Measurements from ENCODE around the gene RIMBP2.

The RIMBP2 gene

DNA sequence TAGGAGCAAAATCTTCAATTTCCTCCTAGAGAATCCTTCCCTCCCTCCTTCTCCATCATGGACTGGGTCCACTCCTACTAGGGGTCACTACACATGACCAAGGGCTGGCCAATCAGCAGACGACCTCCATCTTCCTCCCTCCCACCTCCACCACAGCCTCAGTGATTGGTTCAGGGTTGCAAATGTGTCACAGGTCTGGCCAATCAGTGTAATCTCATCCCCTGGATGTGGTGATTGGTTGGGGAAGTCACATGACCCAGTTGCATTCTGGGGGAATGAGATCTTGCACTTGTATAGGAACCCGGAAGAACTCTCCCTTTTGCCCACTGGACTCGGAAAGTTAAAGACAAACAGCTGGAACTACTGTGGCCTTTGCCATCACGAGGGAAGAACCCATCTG lies 209.3 kb downstream of the RIMBP2 start:
- DNase-seq (ENCODE audit: low read depth, low spot score) = no peak

DNA sequence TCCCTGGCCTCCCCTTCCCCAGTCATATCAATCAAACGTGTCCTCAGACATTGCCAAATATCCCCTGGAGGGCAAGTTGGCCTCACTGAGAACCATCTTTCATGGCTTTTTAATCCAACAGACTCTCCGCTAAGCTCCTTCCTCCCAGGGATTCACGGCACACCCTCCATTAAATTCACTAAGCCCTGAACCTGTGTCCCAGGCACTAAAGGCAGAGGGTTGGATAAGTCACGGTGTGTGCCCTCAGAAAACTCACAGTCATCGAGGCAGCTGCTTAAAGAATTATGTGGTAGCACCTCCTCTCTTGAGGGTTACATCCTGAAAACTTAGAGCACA lies 211.3 kb downstream of the RIMBP2 start:
- DNase-seq (ENCODE audit: low read depth, low spot score) = no peak

DNA sequence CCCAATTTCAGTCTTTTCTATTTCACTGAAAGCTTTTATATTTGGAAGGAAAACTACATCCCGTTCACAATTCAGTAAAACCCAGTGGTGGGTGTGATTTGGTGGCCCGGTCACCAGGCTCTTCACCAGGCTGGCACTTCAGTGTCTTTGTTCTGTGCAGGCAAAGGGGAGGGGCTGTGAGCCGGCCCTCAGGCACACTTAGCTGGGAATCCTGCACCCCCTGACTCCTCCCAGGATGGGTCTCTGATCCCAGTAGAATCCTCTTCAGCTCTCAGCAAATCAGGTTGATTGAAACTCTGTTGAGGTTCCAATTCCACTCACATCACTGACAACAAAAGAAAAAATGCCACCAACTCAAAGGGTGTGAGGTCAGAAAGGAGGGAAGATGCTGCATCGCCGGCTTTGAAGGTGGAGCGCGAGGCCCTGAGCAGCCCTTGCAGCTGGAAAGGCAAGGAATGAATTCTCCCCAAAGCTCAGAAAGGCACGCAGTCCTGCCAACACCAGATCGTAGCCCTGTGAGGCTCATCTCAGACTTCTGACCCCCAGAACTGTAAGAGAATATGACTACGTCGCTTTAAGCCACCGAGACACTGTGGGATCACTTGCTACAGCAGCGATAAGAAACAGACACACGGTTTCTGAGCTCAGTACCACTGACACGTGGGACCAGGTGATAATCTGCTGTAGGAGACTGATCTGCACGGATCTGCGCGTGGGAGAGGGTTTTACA lies 211.8 kb downstream of the RIMBP2 start:
- no peak for DNase-seq (ENCODE audit: low read depth, low spot score)

DNA sequence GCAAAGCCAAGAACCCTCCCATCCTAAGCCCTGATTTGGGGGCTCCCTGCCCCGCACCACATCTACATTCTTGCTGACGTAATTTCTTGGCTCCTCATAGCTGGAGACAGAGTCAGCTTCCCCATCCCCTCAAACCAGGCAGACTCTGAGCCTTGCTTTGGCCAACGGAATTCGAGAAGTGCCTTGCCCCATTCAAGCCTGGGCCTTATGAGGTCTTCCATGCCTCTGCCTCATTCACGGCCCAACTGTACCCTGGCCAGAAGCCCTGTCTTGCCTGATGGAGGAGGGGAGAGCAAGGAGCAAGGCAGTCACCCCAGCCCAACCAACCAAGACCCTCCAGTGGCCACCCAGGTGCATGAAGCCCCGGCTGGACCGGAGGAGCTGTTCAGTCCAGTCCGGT lies 214.3 kb downstream of the RIMBP2 start:
- DNase-seq (ENCODE audit: low read depth, low spot score) = no peak

DNA sequence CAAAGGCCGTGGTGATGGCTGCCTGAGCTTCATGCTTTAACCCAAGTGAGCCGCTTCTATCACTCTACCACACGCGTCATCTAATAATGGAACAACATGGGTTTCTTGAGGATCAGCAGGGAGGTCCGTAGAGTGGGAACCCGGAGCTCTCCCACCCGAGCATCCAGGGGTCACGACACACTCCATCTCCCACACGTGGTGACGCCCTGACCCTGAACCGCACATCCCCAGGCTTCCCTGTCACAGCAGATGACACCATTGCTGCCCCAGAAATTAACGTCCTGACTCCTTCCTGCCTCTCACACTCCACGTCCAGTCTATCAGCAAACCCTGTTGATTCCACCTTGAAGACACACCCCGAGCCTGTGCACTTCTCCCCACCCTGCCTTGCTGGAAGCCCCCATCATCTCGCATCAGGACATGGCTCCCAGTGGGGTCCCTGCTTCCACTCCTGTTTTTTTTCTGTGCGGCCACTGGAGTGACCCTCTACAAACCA lies 215.2 kb downstream of the RIMBP2 start:
- no peak for DNase-seq (ENCODE audit: low read depth, low spot score)

DNA sequence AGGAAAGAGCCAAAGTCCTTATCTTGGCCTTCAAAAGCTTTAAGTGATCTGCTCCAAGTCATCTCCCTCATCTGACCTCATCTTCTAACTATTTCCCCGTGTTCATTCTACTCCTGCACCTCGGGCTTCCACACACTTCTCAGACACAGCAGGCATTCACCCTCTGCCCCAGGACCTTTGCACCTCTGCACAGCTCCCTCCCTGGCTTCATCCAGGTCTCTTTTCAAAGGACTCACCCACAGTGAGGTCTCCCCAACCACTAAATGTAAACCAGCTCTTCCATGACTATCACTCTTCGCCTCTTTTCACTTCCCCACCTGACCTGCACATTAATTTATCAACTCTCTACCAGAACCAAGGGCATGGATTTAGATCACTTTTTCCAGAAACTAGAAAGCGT lies 216.6 kb downstream of the RIMBP2 start:
- no peak for DNase-seq (ENCODE audit: low read depth, low spot score)

DNA sequence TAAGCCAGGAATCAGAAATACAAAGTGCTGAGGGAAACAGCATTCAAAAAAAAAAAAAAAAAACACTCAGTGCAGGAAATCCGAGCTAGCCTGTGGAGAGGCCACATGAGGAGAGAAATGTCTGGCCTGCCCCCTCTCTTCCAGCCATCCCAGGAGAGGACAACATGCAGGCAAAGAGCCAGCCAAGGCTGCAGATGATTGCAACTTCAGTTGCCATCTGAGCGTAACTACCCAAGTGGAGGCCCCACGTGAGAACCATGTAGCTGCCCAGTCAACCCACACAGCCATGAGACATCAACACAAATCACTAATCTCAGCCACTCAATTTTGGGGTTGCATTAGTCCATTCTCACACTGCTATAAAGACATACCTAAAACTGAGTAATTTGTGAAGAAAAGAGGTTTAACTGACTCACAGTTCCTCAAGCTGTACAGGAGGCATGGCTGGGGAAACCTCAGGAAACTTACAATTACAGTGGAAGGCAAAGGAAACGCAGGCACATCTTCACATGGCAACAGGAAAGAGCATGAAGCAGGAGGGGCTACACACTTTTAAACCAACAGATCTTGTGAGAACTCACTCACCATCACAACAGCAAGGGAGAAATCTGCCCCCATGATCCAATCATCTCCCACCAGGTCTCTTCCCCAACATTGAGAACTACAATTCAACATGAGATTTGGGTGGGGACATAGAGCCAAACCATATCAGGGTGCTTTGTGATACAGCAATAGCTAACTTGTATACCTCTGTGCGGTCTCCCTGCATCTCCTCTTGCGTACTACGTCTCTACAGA lies 217.3 kb downstream of the RIMBP2 start:
- DNase-seq (ENCODE audit: low read depth, low spot score) = no peak

DNA sequence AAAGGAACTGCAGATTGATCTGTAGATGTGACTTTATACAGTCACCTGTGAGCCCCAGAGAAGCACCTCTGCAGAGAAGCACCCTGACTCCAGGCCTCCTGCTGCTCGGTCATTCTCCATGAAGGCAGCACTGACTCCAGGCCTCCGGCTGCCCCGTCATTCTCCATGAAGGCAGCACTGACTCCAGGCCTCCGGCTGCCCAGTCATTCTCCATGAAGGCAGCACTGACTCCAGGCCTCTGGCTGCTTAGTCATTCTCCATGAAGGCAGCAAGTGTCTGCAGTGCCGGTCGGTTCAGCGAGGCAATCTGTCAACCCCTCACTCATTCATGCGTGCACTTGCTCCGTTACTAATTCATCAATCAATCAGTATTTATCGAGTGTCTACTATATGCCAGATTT lies 218.1 kb downstream of the RIMBP2 start:
- DNase-seq (ENCODE audit: low read depth, low spot score) = no peak

DNA sequence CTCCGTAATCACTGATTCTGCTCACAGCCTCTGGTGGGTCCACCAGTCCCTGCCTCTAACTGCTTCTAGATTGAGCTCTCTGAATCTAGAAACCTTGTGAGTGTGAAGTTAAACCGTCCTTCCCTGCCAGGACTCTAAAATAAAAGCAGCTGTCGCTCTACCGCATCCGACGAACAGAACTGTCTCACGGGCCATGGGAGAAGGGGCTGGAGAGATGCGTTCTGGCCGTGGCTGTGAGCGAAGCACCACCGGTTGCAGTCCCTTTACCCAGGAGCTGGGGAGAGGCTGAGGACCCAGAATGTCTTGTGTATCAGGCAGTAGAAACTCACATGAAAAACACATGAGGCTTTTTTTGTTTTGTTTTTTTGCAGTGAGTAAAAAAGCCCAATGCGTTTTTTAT lies 218.8 kb downstream of the RIMBP2 start:
- DNase-seq (ENCODE audit: low read depth, low spot score) = no peak

DNA sequence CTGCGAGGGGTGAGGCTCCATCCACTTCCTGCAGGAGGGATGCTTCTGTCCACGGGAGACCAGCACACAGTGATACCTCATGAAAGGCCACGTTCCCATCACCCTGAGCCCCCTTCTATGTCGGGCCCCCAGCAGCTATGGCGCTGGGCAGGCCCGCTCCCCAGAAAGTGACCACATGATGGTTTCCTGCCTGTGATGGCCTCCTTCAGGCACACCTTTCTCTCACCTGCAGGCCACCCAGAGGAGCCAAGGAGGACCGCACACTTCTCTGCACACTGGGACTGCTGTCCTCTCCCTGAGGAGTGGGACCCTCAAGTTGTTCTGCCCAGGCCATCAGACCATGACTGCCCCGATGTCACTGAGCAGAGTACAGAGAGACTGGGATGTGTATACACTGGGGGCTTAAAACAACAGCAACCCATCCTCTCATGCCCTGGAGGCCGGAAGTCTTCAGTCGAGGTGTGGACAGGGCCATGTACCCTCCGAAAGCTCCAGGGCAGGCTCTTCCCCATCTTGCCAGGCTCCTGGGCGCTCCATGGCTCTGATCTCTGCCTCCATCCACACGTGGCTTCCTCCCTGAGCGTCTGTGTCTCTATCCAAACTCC lies 219.5 kb downstream of the RIMBP2 start:
- no peak for DNase-seq (ENCODE audit: low read depth, low spot score)

DNA sequence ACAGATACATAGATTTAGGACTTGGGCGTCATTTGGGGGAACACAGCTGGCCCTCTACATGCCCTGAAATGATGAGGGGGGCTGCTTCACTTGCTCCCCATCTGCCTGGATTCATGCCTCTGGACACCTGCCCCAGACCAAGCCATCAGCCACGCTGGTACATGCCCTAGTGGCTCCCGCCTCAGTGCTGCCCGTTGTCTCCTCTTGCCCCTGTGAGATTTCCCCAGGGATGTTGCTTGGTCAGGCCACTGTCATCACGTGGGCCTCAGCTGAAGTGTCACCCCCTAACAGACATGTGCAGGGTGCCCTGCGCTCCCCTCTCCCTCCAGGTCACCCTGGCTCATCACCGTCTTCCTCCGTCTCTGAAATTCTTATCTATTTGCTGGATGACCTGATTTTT lies 220.9 kb downstream of the RIMBP2 start:
- no peak for DNase-seq (ENCODE audit: low read depth, low spot score)

DNA sequence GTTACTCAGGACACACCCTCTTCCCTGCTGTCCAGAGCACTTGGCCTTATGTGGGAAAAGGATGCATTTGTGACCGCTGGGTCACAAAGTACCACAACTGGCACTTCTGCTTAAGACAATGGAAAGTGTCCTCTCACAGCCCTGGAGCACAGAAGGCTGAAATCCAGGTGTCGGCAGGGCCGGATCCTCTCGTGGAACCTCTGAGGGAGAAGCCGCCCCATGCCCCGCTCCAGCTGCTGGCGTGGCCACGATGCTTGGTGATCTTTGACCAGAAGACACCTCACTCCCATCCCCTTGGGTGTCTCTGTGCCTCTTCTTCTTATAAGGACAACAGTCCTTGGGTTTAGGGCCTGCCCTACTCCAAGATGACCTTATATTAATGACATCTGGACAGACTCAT lies 221.4 kb downstream of the RIMBP2 start:
- DNase-seq (ENCODE audit: low read depth, low spot score) = no peak

DNA sequence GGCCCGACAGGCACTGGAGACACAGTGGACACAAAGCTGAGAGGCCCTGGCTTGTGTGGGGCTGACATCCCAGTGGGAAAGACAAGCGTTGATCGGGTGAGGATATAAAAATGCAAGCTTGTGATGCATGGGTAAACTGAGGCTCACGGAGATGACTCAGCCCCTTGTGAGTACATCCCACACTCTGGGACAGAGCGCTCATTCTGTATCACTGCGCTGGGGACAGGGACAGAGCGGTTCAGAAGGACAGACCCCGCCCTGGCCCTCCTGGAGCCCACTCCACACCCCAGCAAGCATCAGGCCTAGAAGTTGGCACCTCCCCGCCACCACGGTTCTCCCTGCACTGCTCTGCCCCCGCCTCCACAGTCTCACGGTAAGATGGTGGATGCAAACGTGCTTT lies 222.1 kb downstream of the RIMBP2 start:
- no peak for DNase-seq (ENCODE audit: low read depth, low spot score)

DNA sequence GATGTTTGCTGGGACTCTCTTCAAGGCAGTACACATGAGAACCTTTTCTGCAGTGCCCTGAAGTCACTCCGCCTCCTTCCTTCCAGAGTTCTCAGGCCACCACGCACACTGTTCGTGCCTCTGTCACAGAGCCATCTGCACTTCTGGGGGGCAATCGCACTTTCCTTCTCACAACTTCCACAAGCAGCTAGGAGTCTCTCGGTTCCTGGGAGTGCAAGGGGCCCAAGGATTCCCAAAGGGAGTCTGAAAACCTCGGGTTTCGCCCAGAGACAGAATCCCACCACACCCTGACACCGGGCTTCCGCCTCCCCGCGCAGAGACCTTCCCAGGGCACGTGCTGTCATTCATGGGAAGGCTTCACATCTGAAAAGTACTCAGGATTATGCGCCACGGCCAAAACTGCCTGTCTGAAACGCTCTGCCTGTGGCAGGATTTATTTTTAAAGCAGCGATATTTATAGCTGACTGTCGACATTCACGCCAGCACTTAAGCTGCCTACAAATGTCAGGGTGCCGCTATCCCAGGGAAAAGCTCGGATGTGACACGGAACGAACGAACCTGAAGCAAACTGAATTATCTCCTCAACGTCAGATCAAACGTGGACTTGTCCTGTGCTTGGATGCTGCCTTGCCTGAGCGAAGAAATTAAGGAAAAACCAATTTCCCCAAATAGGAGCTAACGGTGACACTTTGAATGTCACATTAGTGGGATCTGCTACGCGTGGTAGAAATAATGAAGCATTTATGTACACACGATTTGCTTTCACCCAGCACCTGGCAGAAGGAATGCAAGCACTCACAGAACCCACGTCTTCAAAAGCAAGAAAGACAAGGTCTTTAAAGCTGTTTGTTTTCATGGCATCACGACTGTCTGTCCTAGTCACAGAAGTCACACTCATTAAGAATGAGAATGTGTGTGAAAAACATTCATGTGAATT lies 224.4 kb downstream of the RIMBP2 start:
- no peak for DNase-seq (ENCODE audit: low read depth, low spot score)

DNA sequence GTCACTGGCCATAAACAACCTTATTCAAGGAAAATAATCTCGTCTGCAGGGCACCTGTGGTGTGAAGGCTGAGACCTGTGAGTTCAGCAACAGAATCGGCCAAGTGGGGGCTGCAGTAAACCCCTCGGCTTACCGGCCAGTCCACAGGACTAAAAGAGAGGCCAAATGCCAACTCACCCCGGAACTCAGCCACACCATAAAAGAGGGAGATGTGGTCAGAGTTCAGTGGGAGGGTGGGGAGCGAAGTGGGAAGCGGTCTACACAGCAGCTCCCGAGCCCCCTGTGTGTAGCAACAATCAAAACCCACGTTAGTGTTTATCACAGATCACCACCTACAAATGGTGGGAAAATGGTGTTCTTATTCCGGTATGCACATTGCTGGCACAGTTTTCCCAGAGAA lies 225.4 kb downstream of the RIMBP2 start:
- no peak for DNase-seq (ENCODE audit: low read depth, low spot score)

DNA sequence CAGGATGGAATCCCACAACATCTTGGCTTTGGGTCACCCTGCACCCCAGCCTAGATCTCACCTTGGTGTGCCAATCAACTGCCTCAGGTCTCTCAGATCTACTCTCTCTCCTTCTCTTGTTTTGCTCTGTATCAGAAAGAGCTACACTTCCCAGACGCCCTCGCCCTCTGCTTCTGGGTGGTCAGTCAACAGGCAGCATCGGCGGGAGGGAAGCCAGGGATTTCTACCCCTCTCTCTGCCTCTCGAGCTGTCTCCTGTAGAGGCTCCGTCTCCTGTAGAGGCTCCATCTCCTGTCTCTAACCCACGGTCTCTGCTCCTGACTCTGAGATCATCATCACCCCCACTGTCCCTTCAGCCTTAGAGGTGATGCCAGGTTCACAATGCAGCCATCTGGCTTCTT lies 226.8 kb downstream of the RIMBP2 start:
- DNase-seq (ENCODE audit: low read depth, low spot score) = no peak

DNA sequence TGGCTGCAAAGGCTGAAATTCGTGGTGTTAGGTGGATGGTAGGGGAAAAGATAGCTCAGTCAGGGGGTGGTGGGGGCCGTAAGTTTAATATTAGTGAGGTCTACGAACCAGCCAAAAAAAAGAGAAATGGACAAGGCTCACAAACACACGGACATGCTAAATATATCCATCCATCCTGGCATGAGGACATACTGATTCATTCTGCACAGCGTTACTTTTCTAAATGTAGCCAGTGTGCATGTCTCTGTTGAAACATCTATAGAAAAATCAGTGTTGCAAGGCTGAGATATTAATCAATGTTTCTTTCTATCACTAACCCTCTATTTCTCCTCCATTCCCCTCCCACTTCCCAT lies 227.8 kb downstream of the RIMBP2 start:
- DNase-seq (ENCODE audit: low read depth, low spot score) = no peak

DNA sequence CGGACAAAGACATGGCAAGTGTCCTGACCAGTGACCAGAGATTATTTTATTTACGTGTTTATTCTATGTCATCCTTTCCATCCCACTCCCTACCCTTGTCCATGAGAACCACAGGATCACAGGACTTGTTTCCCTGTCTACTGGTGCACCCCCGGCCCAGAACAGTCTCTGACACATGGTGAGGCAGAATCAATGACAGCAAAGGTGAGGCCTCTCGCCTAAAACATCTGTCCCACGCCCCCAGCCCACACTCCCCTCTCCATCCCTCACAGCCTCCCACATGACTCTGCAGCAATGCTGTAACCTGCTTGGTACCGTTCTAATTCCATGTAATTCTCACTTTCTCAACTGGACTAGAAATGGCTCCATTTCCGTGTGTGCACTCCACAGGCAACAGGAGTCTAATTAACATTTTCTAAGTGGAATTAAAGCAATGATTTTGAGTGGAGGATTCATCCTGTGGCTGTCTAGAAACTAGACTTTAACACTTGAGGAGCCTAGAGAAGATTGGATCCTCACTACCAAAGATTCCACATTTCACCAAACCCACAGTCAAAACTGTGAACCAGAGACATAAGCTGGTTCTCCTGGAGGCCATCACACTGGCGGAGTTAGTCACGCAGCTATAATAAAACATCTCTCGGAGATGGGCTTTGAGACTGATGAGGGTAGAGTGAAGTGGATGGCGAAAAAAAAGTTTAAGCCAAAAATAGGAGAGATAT lies 228.3 kb downstream of the RIMBP2 start:
- DNase-seq (ENCODE audit: low read depth, low spot score) = no peak

DNA sequence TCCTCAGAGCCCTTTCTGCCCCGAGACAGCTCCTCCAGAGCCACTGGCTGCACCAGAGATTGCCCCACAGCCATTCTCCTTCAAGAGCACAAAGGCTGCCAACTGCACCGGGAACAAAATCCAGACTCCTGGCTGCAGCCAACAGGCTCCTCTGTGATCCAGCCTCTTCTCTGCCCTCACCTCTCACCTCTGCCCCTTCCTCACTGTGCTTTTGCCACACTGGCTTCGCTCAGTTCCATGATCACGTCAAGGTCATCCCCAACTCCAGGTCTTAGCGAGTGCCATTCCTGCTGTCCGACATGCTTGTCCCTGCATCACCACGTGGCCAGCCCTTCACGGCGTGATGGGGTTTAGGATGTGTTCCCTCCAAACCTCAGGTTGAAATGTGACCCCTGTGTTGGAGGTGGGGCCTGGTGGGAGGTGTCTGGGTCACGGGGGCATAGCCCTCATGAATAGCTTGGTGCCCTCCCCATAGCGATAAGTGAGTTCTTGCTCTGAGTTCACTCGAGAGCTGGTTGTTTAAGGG lies 229.1 kb downstream of the RIMBP2 start:
- no peak for DNase-seq (ENCODE audit: low read depth, low spot score)

DNA sequence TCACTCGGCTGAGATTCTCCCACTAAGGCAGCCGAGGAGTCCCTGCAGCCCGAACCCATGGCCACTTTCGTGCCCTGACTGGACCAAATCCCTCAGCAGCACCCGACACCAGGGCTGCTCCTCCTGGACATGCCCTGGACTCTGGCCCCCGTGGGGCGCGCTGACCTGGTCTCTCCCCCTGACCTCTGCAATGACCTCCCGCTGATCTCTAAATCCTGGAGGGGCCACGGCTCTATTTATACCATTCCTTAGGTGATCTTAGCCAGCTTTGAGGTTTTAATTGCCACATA lies 230.0 kb downstream of the RIMBP2 start:
- no peak for DNase-seq (ENCODE audit: low read depth, low spot score)

Data from activated naive CD8-positive, alpha-beta T cell treated with anti-CD3 and anti-CD28 coated beads, Interleukin-2, amount 50 U/mL, for 16 hours (primary cell).